ENCODE measurements around the gene LRP5.

Gene LRP5

GRCh38 chr11:68358416-68358815, 46.0 kb downstream of the LRP5 start:
- DNase-seq, result no peak
- H3K27me3 ChIP-seq, result no peaks in the 10 kb centered on the region
- H3K27ac ChIP-seq, result peak overlapping the region; percentile 62 to 98
- peaks cover 13 to 47% (median 22%) of the 10 kb centered on the region in 3 donors for H3K36me3 ChIP-seq
- intact Hi-C loops (cut with DNase I; ENCODE audit: low total_unique reads), result no loop called here
- no peaks in the 10 kb centered on the region for H3K9me3 ChIP-seq
- no peak overlapping the region for H3K4me3 ChIP-seq
- TF ChIP-seq, protein P1, sequence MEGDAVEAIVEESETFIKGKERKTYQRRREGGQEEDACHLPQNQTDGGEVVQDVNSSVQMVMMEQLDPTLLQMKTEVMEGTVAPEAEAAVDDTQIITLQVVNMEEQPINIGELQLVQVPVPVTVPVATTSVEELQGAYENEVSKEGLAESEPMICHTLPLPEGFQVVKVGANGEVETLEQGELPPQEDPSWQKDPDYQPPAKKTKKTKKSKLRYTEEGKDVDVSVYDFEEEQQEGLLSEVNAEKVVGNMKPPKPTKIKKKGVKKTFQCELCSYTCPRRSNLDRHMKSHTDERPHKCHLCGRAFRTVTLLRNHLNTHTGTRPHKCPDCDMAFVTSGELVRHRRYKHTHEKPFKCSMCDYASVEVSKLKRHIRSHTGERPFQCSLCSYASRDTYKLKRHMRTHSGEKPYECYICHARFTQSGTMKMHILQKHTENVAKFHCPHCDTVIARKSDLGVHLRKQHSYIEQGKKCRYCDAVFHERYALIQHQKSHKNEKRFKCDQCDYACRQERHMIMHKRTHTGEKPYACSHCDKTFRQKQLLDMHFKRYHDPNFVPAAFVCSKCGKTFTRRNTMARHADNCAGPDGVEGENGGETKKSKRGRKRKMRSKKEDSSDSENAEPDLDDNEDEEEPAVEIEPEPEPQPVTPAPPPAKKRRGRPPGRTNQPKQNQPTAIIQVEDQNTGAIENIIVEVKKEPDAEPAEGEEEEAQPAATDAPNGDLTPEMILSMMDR (IDR thresholded peaks at IDR 0.05), result no peak
- peaks cover 8 to 61% (median 45%) of the 10 kb centered on the region in 4 donors for H3K4me1 ChIP-seq

GRCh38 chr11:68361702-68362101, 49.3 kb downstream of the LRP5 start:
- Histone ChIP-seq H3K4me3 (no peak overlapping the region), H3K36me3 (peaks cover 22 to 71% (median 29%) of the 10 kb centered on the region in 3 donors), H3K4me1 (peaks cover 0 to 45% (median 21%) of the 10 kb centered on the region in 4 donors), H3K27ac (no peak overlapping the region), H3K9me3 (no peaks in the 10 kb centered on the region), H3K27me3 (no peaks in the 10 kb centered on the region)
- TF ChIP-seq, protein P1 (IDR thresholded peaks at IDR 0.05), result no peak
- DNase-seq, result no peak
- intact Hi-C loops (cut with DNase I; ENCODE audit: low total_unique reads), result no loop called here

- TF ChIP-seq, protein P1 (IDR thresholded peaks at IDR 0.05), result no peak
- Histone ChIP-seq H3K4me3 (no peak overlapping the region), H3K9me3 (no peaks in the 10 kb centered on the region), H3K27me3 (no peaks in the 10 kb centered on the region), H3K4me1 (peaks cover 0 to 37% (median 12%) of the 10 kb centered on the region in 4 donors), H3K36me3 (peaks cover 22 to 82% (median 40%) of the 10 kb centered on the region in 3 donors), H3K27ac (no peak overlapping the region)
- intact Hi-C loops (cut with DNase I; ENCODE audit: low total_unique reads), result no loop called here
- no peak for DNase-seq
These were observed 50.5 kb downstream of the LRP5 start for GRCh38 chr11:68362801-68363379.

GRCh38 chr11:68363776-68364175, 51.4 kb downstream of the LRP5 start:
- H3K27ac ChIP-seq, result no peak overlapping the region
- intact Hi-C loops (cut with DNase I; ENCODE audit: low total_unique reads), result no loop called here
- H3K4me1 ChIP-seq, result peaks cover 0 to 37% (median 3%) of the 10 kb centered on the region in 4 donors
- TF ChIP-seq, protein P1 (IDR thresholded peaks at IDR 0.05), result no peak
- no peaks in the 10 kb centered on the region for H3K27me3 ChIP-seq
- H3K9me3 ChIP-seq, result no peaks in the 10 kb centered on the region
- H3K36me3 ChIP-seq, result peaks cover 22 to 79% (median 31%) of the 10 kb centered on the region in 3 donors
- DNase-seq, result no peak
- no peak overlapping the region for H3K4me3 ChIP-seq

DNA sequence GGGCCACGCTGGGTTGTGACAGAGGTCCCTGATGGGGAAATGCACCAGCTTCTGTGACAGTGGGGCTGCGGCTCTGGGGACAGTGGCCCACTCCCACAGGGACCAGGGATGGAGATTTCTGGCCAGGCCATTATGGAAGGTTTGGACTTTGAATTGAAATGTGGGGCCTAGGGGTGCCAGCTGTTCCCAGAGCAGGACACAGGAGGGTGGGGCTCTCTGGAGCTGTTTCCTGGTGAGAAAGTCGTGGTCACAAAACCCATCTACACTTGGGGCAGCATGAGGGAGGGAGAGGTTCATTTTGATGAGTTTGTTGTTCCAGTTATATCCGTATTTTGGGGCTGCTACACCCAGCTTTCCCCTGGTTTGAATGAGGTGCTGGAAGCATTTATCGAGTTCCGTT, 52.2 kb downstream of the LRP5 start:
- H3K36me3 ChIP-seq, result peaks cover 14 to 72% (median 27%) of the 10 kb centered on the region in 3 donors
- no peak overlapping the region for H3K4me3 ChIP-seq
- H3K9me3 ChIP-seq, result no peaks in the 10 kb centered on the region
- no peaks in the 10 kb centered on the region for H3K27me3 ChIP-seq
- no peak for DNase-seq
- H3K27ac ChIP-seq, result peak overlapping the region; percentile 91 to 94
- H3K4me1 ChIP-seq, result peaks cover 0 to 37% (median 8%) of the 10 kb centered on the region in 4 donors
- intact Hi-C loops (cut with DNase I; ENCODE audit: low total_unique reads), result no loop called here
- TF ChIP-seq, protein P1 (IDR thresholded peaks at IDR 0.05), result no peak

Data from tibial artery (tissue), 4 donors.